HepG2 (cell line): Measurements from ENCODE around the gene IVL. TPM values are rescaled to one million over a fixed set of nuclear protein-coding genes. Genes with fewer than 3 reads are reported as not detected.

Experiments used
- ATAC-seq: fragments of 200-7000 bp; cut with Tn5 transposase; 3 replicates; pipeline ENCODE4 v1.9.1; 2020; ENCODE audit warnings: mild to moderate bottlenecking, moderate library complexity
- BruUV-seq: library from RNA; stranded (reverse); fragments of 400-500 nt; replicated peaks from 2 replicates; lab custom pipeline; 2021; lab: Mats Ljungman, UMichigan
- CTCF ChIA-PET: fragments of 300-600 bp; formaldehyde crosslinking; extraction: SDS; loops from one replicate; lab custom pipeline; 2021; ENCODE audit warnings: low total read pairs, inconsistent platforms, low intra/inter-chr PET ratio; lab: Yijun Ruan, JAX
- POLR2A ChIA-PET: fragments of 350-600 bp; sonication (Branson Sonifier 250); formaldehyde crosslinking; loops from one replicate; lab custom pipeline; 2020; ENCODE audit warnings: antibody characterized with exemption, inconsistent platforms; lab: Yijun Ruan, JAX
- DNase-seq: peaks from one replicate; pipeline ENCODE4 v3.0.0-alpha.2; 2015; ENCODE audit warnings: low spot score
- FAIRE-seq: peaks from 3 replicates; lab custom pipeline; 2011; peaks lifted over from hg19 to GRCh38; lab: Jason Lieb, UNC
- H2AFZ ChIP-seq: one replicate; pipeline ENCODE4 v1.6.1; 2011; ENCODE audit warnings: low read length, inconsistent platforms
- H3K27ac ChIP-seq: fragments of 300-600 bp; 3 replicates; pipeline ENCODE4 v1.8.0; 2011; ENCODE audit warnings: mixed run types, mild to moderate bottlenecking, mixed read lengths, low read length, inconsistent platforms; ENCODE audit not compliant: insufficient read depth; ENCODE audit errors: extremely low read length
- H3K27me3 ChIP-seq, 2 experiments: fragments of 200-600 bp in 1 of 2; 2 replicates in 1 of 2; 3 replicates in 1 of 2; pipeline versions ENCODE4 v1.6.0 to v1.8.0; 2011; ENCODE audit warnings: low read length in 2 of 2, mild to moderate bottlenecking in 2 of 2, moderate library complexity in 2 of 2, inconsistent platforms in 1 of 2; ENCODE audit not compliant: insufficient read depth in 2 of 2, control insufficient read depth in 1 of 2
- H3K36me3 ChIP-seq, 2 experiments: fragments of 200-600 bp in 1 of 2; replicated peaks in 1 of 2; 2 replicates in 1 of 2; 3 replicates in 1 of 2; pipeline versions ENCODE4 v1.5.1 to v1.8.0; 2011; ENCODE audit warnings: low read length in 2 of 2, inconsistent platforms in 1 of 2; ENCODE audit not compliant: insufficient read depth in 2 of 2, control insufficient read depth in 1 of 2
- H3K4me1 ChIP-seq: 2 replicates; pipeline ENCODE4 v1.5.1; 2012; ENCODE audit warnings: low read length, inconsistent platforms; ENCODE audit not compliant: insufficient read depth
- H3K4me2 ChIP-seq: 2 replicates; pipeline ENCODE4 v1.6.0; 2011; ENCODE audit warnings: low read depth, low read length, inconsistent platforms
- H3K4me3 ChIP-seq, 3 experiments: fragments of 200-600 bp in 1 of 3; sonication (generic), shearing (Covaris generic) in 1 of 3; replicated peaks in 1 of 3; 2 replicates each; pipeline ENCODE4 v1.5.1; 2011 to 2016; ENCODE audit warnings: low read length in 3 of 3, inconsistent platforms in 2 of 3, low read depth in 2 of 3, mild to moderate bottlenecking in 2 of 3, control low read depth in 1 of 3, mixed read lengths in 1 of 3; ENCODE audit not compliant: insufficient read depth in 1 of 3
- H3K79me2 ChIP-seq: one replicate; pipeline ENCODE4 v1.6.1; 2011; ENCODE audit warnings: low read length, inconsistent platforms; ENCODE audit not compliant: insufficient read depth
- H3K9ac ChIP-seq: 2 replicates; pipeline ENCODE4 v1.6.0; 2011; ENCODE audit warnings: mild to moderate bottlenecking, low read depth, low read length, inconsistent platforms; ENCODE audit not compliant: insufficient read depth
- H3K9me3 ChIP-seq: 2 replicates; pipeline ENCODE4 v1.5.1; 2012; ENCODE audit warnings: mild to moderate bottlenecking, low read length
- H4K20me1 ChIP-seq: 2 replicates; pipeline ENCODE4 v1.6.0; 2011; ENCODE audit warnings: inconsistent platforms, mild to moderate bottlenecking, low read length, moderate library complexity; ENCODE audit not compliant: insufficient read depth
- ATF7-NPFF ChIP-seq: sonication (generic); formaldehyde crosslinking; IDR thresholded peaks from 2 replicates; pipeline ENCODE4 v1.8.1; 2023; ENCODE audit warnings: mild to moderate bottlenecking, low read depth, missing genetic modification reagents, moderate library complexity
- CCAR2 ChIP-seq: fragments of 200-400 bp; formaldehyde crosslinking; optimal IDR thresholded peaks from 2 replicates; pipeline ENCODE3; 2018; ENCODE audit warnings: low read depth, mild to moderate bottlenecking, low read length, moderate library complexity
- CSRNP2 ChIP-seq: sonication (generic); formaldehyde crosslinking; conservative IDR thresholded peaks from 2 replicates; pipeline ENCODE4 v1.8.0; 2022; ENCODE audit warnings: low read depth, missing genetic modification reagents
- MXD1 ChIP-seq: sonication (generic); formaldehyde crosslinking; IDR thresholded peaks from 2 replicates; pipeline ENCODE4 v1.4.0; 2020; ENCODE audit warnings: mild to moderate bottlenecking, missing genetic modification reagents
- NCOR1 ChIP-seq: fragments of 200-600 bp; sonication (generic); IDR thresholded peaks from 2 replicates; pipeline ENCODE4 v1.7.0; 2017; ENCODE audit warnings: antibody characterized with exemption, low read length, borderline replicate concordance
- SNAPC4 ChIP-seq: sonication (generic); formaldehyde crosslinking; IDR thresholded peaks from 2 replicates; pipeline ENCODE4 v1.4.0; 2020; ENCODE audit warnings: mild to moderate bottlenecking, missing genetic modification reagents
- SP5 ChIP-seq: IDR thresholded peaks from 2 replicates; pipeline ENCODE4 v1.6.1; 2016; ENCODE audit warnings: low read depth, borderline replicate concordance
- WGBS: methylation state at CpG from one replicate; pipeline ENCODE4 v1.1.6; 2017; ENCODE audit warnings: low lambda C conversion rate; 5-methylcytosine and 5-hydroxymethylcytosine counted together
- in situ Hi-C: cut with HindIII; loops from 2 replicates; pipeline ENCODE4 v1.10.0; 2017; ENCODE audit warnings: low pct_unique_long_range_greater_than_20kb; ENCODE audit not compliant: extremely low pct_ligation_motif_present
- intact Hi-C: fragments of 100-400 bp; cut with micrococcal nuclease; formaldehyde crosslinking; loops from one replicate; pipeline ENCODE4 v1.10.0; 2022; ENCODE audit not compliant: unreplicated experiment
- polyA plus RNA-seq, 8 experiments: library from polyadenylated mRNA; depleted of rRNA in 3 of 8; stranded (reverse) in 7 of 8; unstranded in 1 of 8; fragments of >200 nt; fragmentation: Illumina TruSeq in 4 of 8; extraction: Trizol in 4 of 8; gene quantifications; 2 replicates each; pipeline versions ENCODE4 v1.2.1 to v1.2.3, GENCODE V29; 2011 to 2016; ENCODE audit warnings: low read depth in 4 of 8, missing spikeins in 1 of 8, mixed read lengths in 1 of 8; ENCODE audit not compliant: insufficient read depth in 1 of 8
- total RNA-seq, 5 experiments: library from RNA; depleted of rRNA; stranded (reverse); fragments of >200 nt; fragmentation: Illumina TruSeq; extraction: Trizol; gene quantifications; 2 replicates each; pipeline ENCODE4 v1.2.3, GENCODE V29; 2016; ENCODE audit warnings: low read depth in 1 of 5
- TF ChIP-seq, protein P1 (sequence below): sonication (generic); formaldehyde crosslinking; IDR thresholded peaks from 2 replicates; pipeline ENCODE4 v1.4.0; 2020; ENCODE audit warnings: missing genetic modification reagents, borderline replicate concordance
- TF ChIP-seq, protein P2 (sequence below): sonication (generic); formaldehyde crosslinking; IDR thresholded peaks from 2 replicates; pipeline ENCODE4 v1.8.0; 2022; ENCODE audit warnings: mild to moderate bottlenecking, missing genetic modification reagents, borderline replicate concordance

The IVL gene
- total and polyA plus RNA-seq, 2 of the 13 experiments (the other 11 are each of a cell fraction or from before 2014, with no cell fraction given), result not detected

DNA sequence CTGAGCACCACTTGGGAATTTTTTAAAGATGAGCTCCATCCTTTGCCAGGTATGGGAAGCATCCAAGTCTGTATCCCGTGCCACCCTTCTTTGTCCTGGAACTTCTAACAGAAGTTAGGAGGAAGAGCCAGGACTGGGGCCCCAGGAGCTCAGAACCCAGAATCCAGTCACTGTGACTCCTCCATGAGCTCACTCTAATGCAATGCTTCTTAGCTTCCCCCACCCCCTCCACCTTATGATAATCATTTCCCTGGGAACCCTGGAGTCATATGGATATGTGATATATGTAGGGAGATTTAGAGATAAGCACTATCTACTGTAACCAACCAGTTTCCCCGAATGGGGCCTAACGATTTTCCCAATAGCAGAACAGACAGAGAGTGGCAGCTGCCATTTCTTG lies 37.9 kb downstream of the IVL start:
- Histone ChIP-seq H3K36me3 (no peaks in the 10 kb centered on the region), H3K9ac (no peak overlapping the region), H3K27me3 (0 out of 5 replicates have a peak, but pooled peaks cover 0 to 6% of the 10 kb centered on the region in 2 experiments), H3K79me2 (no peaks in the 10 kb centered on the region), H3K4me3 (no peak overlapping the region), H3K27ac (no peak overlapping the region), H3K4me2 (no peak overlapping the region), H2AFZ (no peak overlapping the region), H3K4me1 (no peaks in the 10 kb centered on the region), H3K9me3 (no peaks in the 10 kb centered on the region), H4K20me1 (no peaks in the 10 kb centered on the region)
- ChIA-PET CTCF (no interaction called here), POLR2A (no interaction called here)
- no peak for FAIRE-seq
- DNase-seq, result no peak
- BruUV-seq, result no TSS peak
- in situ Hi-C loops (no loop called here), intact Hi-C loops (no loop called here)
- no peak for ATAC-seq
- WGBS, result 0% methylated on average over 3 of the region's 3 CpGs
- TF ChIP-seq CCAR2 (no peak), ATF7-NPFF (CRISPR knock-in tag) (no peak), CSRNP2 (CRISPR knock-in tag) (no peak), NCOR1 (no peak), SNAPC4 (CRISPR knock-in tag) (no peak), MXD1 (CRISPR knock-in tag) (no peak), SP5 (no peak)
- TF ChIP-seq, protein P1, sequence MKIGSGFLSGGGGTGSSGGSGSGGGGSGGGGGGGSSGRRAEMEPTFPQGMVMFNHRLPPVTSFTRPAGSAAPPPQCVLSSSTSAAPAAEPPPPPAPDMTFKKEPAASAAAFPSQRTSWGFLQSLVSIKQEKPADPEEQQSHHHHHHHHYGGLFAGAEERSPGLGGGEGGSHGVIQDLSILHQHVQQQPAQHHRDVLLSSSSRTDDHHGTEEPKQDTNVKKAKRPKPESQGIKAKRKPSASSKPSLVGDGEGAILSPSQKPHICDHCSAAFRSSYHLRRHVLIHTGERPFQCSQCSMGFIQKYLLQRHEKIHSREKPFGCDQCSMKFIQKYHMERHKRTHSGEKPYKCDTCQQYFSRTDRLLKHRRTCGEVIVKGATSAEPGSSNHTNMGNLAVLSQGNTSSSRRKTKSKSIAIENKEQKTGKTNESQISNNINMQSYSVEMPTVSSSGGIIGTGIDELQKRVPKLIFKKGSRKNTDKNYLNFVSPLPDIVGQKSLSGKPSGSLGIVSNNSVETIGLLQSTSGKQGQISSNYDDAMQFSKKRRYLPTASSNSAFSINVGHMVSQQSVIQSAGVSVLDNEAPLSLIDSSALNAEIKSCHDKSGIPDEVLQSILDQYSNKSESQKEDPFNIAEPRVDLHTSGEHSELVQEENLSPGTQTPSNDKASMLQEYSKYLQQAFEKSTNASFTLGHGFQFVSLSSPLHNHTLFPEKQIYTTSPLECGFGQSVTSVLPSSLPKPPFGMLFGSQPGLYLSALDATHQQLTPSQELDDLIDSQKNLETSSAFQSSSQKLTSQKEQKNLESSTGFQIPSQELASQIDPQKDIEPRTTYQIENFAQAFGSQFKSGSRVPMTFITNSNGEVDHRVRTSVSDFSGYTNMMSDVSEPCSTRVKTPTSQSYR (CRISPR knock-in tag), result no peak
- TF ChIP-seq, protein P2, sequence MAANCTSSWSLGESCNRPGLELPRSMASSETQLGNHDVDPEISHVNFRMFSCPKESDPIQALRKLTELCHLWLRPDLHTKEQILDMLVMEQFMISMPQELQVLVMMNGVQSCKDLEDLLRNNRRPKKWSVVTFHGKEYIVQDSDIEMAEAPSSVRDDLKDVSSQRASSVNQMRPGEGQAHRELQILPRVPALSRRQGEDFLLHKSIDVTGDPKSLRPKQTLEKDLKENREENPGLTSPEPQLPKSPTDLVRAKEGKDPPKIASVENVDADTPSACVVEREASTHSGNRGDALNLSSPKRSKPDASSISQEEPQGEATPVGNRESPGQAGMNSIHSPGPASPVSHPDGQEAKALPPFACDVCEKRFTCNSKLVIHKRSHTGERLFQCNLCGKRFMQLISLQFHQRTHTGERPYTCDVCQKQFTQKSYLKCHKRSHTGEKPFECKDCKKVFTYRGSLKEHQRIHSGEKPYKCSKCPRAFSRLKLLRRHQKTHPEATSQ (CRISPR knock-in tag), result no peak
